EL (cell line): ENCODE data around the gene ITPRID1.

Experiments
- DNase-seq: peaks from one replicate; pipeline ENCODE4 v3.0.0-alpha.2; 2016

ITPRID1 gene

GRCh38 chr7:31705377-31705776 lies 191.5 kb downstream of the ITPRID1 start:
- DNase-seq = no peak

GRCh38 chr7:31707089-31707488 lies 193.2 kb downstream of the ITPRID1 start:
- no peak for DNase-seq
